Mesendoderm (in vitro differentiated cells): ENCODE data around the gene CDH2.

Source experiments
- DNase-seq: peaks from one replicate; pipeline ENCODE4 v3.0.0; 2013
- H2AK5ac ChIP-seq: 2 replicates; pipeline ENCODE4 v1.6.1; 2013; ENCODE audit warnings: low read length, inconsistent platforms
- H2BK120ac ChIP-seq: 2 replicates; pipeline ENCODE4 v1.6.1; 2013; ENCODE audit warnings: low read depth, mild to moderate bottlenecking, low read length, moderate library complexity, mixed read lengths
- H2BK15ac ChIP-seq: replicated peaks from 2 replicates; pipeline ENCODE4 v1.6.1; 2013; ENCODE audit warnings: low read depth, mild to moderate bottlenecking, moderate library complexity
- H2BK5ac ChIP-seq: 2 replicates; pipeline ENCODE4 v1.6.1; 2013; ENCODE audit warnings: low read length, inconsistent platforms
- H3K18ac ChIP-seq: 2 replicates; pipeline ENCODE4 v1.6.1; 2013; ENCODE audit warnings: mild to moderate bottlenecking, low read length, mixed read lengths
- H3K23ac ChIP-seq: one replicate; pipeline ENCODE4 v1.6.1; 2013; ENCODE audit warnings: low read length
- H3K27ac ChIP-seq: 2 replicates; pipeline ENCODE4 v1.5.1; 2013; ENCODE audit warnings: low read depth, mild to moderate bottlenecking, inconsistent platforms, low read length, moderate library complexity
- H3K27me3 ChIP-seq: 2 replicates; pipeline ENCODE4 v1.6.1; 2013; ENCODE audit warnings: low read length, control low read depth, mild to moderate bottlenecking, inconsistent platforms; ENCODE audit not compliant: insufficient read depth, poor library complexity
- H3K36me3 ChIP-seq: 2 replicates; pipeline ENCODE4 v1.6.1; 2013; ENCODE audit warnings: low read length, inconsistent platforms; ENCODE audit not compliant: control insufficient read depth, insufficient read depth
- H3K4ac ChIP-seq: one replicate; pipeline ENCODE4 v1.6.1; 2013; ENCODE audit warnings: low read depth, mild to moderate bottlenecking, low read length, moderate library complexity
- H3K4me1 ChIP-seq: 2 replicates; pipeline ENCODE4 v1.6.1; 2013; ENCODE audit warnings: low read depth, low read length, inconsistent platforms; ENCODE audit not compliant: control insufficient read depth
- H3K4me2 ChIP-seq: 2 replicates; pipeline ENCODE4 v1.6.1; 2013; ENCODE audit warnings: low read length
- H3K4me3 ChIP-seq: 2 replicates; pipeline ENCODE4 v1.5.1; 2013; ENCODE audit warnings: mild to moderate bottlenecking, low read length
- H3K56ac ChIP-seq: one replicate; pipeline ENCODE4 v1.6.1; 2013; ENCODE audit warnings: low read length
- H3K79me1 ChIP-seq: 2 replicates; pipeline ENCODE4 v1.6.1; 2013; ENCODE audit warnings: low read length, inconsistent platforms
- H3K79me2 ChIP-seq: 2 replicates; pipeline ENCODE4 v1.6.1; 2013; ENCODE audit warnings: mild to moderate bottlenecking, low read length; ENCODE audit not compliant: control insufficient read depth, insufficient read depth
- H3K9ac ChIP-seq: 2 replicates; pipeline ENCODE4 v1.6.1; 2013; ENCODE audit warnings: low read length, inconsistent platforms
- H4K5ac ChIP-seq: one replicate; pipeline ENCODE4 v1.6.1; 2013; ENCODE audit warnings: low read length
- H4K8ac ChIP-seq: one replicate; pipeline ENCODE4 v1.6.1; 2013; ENCODE audit warnings: low read depth, mild to moderate bottlenecking, control low read depth, low read length, moderate library complexity
- WGBS: extraction: QIAGEN DNeasy Blood & Tissue Kit; methylation state at CpG from one replicate; pipeline ENCODE4 v1.1.7; 2013; ENCODE audit warnings: low lambda C conversion rate, missing lambda C conversion rate; ENCODE audit not compliant: insufficient coverage; ENCODE audit errors: extremely low coverage; 5-methylcytosine and 5-hydroxymethylcytosine counted together

The CDH2 gene

GRCh38 chr18:28068207-28068606, 108.7 kb downstream of the CDH2 start:
- no peak overlapping the region for H3K4me3 ChIP-seq
- H2BK120ac ChIP-seq, result no peak overlapping the region
- H3K18ac ChIP-seq, result no peak overlapping the region
- H3K9ac ChIP-seq, result no peak overlapping the region
- no peaks in the 10 kb centered on the region for H3K36me3 ChIP-seq
- H2BK5ac ChIP-seq, result no peak overlapping the region
- no peak overlapping the region for H4K5ac ChIP-seq
- no peak for DNase-seq
- peaks cover 24% of the 10 kb centered on the region for H3K4me1 ChIP-seq
- no peak overlapping the region for H3K23ac ChIP-seq
- H3K79me1 ChIP-seq, result peaks cover 14% of the 10 kb centered on the region
- H3K79me2 ChIP-seq, result peaks cover 20% of the 10 kb centered on the region
- no peak overlapping the region for H3K56ac ChIP-seq
- H3K4me2 ChIP-seq, result no peak overlapping the region
- H3K27me3 ChIP-seq, result no peaks in the 10 kb centered on the region
- H3K4ac ChIP-seq, result no peak overlapping the region
- H2AK5ac ChIP-seq, result no peak overlapping the region
- no peak overlapping the region for H2BK15ac ChIP-seq
- H4K8ac ChIP-seq, result no peak overlapping the region
- WGBS, result no CpG with 5 or more reads among the region's 2 CpGs
- H3K27ac ChIP-seq, result no peak overlapping the region

- no peak overlapping the region for H2BK5ac ChIP-seq
- H2BK120ac ChIP-seq, result peak overlapping the region; percentile 45
- H4K5ac ChIP-seq, result no peak overlapping the region
- H2AK5ac ChIP-seq, result no peak overlapping the region
- H4K8ac ChIP-seq, result no peak overlapping the region
- H3K27ac ChIP-seq, result no peak overlapping the region
- no peak for DNase-seq
- no peak overlapping the region for H3K56ac ChIP-seq
- no peak overlapping the region for H3K4me2 ChIP-seq
- WGBS, result 100% methylated on average over 1 of the region's 1 CpG
- peaks cover 14% of the 10 kb centered on the region for H3K79me1 ChIP-seq
- no peak overlapping the region for H3K9ac ChIP-seq
- peaks cover 24% of the 10 kb centered on the region for H3K4me1 ChIP-seq
- H3K27me3 ChIP-seq, result no peaks in the 10 kb centered on the region
- no peak overlapping the region for H2BK15ac ChIP-seq
- no peaks in the 10 kb centered on the region for H3K36me3 ChIP-seq
- H3K4me3 ChIP-seq, result no peak overlapping the region
- no peak overlapping the region for H3K4ac ChIP-seq
- H3K18ac ChIP-seq, result no peak overlapping the region
- H3K79me2 ChIP-seq, result peaks cover 23% of the 10 kb centered on the region
- H3K23ac ChIP-seq, result no peak overlapping the region
Measured at GRCh38 chr18:28067346-28067745, 109.6 kb downstream of the CDH2 start.

- peak overlapping the region; percentile 53 for H3K18ac ChIP-seq
- H3K27ac ChIP-seq, result peak overlapping the region; percentile 24
- H2BK5ac ChIP-seq, result peak overlapping the region; percentile 22
- no peak overlapping the region for H2AK5ac ChIP-seq
- H3K9ac ChIP-seq, result no peak overlapping the region
- DNase-seq, result no peak
- peaks cover 23% of the 10 kb centered on the region for H3K79me2 ChIP-seq
- no peak overlapping the region for H4K8ac ChIP-seq
- peaks cover 15% of the 10 kb centered on the region for H3K4me1 ChIP-seq
- H3K36me3 ChIP-seq, result no peaks in the 10 kb centered on the region
- H3K56ac ChIP-seq, result peak overlapping the region; percentile 15
- peaks cover 10% of the 10 kb centered on the region for H3K79me1 ChIP-seq
- WGBS, result no CpG with 5 or more reads among the region's 3 CpGs
- H3K4me2 ChIP-seq, result no peak overlapping the region
- no peak overlapping the region for H2BK15ac ChIP-seq
- H4K5ac ChIP-seq, result no peak overlapping the region
- H3K4ac ChIP-seq, result peak overlapping the region; percentile 87
- H3K27me3 ChIP-seq, result no peaks in the 10 kb centered on the region
- no peak overlapping the region for H3K4me3 ChIP-seq
- H2BK120ac ChIP-seq, result peak overlapping the region; percentile 94
- no peak overlapping the region for H3K23ac ChIP-seq
Measured at GRCh38 chr18:28065793-28066186, 111.1 kb downstream of the CDH2 start.

DNA sequence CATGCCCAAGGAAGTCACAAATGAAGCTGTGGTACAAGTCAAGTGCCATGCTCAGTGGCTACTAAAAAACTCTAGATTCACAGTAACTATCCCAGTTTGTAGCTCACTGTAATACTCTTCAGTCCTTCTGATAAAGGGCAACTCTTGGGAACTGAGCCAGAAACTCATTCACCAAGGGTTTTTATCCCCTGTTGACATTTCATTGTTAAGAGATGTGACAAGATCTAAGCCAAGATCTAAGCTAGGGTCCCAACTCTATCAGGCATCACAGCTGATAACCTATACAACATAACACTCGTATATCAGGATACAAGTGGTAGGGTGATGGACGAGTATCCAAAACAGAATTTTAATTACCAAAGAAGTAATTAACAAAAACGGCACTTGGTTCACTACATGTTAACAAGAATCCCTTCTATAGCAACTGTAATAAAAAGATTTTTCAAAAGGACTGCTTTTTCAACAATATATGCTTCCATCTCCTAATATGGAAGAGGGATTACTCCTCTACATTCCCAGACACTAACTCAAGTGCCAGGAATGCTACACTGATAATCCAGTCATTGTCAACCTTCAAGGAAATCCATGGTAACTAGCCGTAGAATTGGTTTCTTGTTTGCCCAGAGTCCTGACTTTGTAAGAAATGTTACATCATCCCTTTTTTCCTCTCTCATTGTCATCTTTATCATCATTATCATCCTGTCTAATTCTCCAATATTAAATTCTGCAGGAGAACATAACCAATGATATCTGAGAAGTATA, 111.7 kb downstream of the CDH2 start:
- DNase-seq, result peak; percentile 98
- Histone ChIP-seq H3K4me3 (no peak overlapping the region), H3K4me1 (peaks cover 10% of the 10 kb centered on the region), H3K18ac (peak overlapping the region; percentile 100), H2BK5ac (peak overlapping the region; percentile 98), H3K27me3 (no peaks in the 10 kb centered on the region), H3K23ac (no peak overlapping the region), H4K5ac (peak overlapping the region; percentile 65), H4K8ac (peak overlapping the region; percentile 66), H3K79me1 (peaks cover 6% of the 10 kb centered on the region), H3K4ac (peak overlapping the region; percentile 84), H3K36me3 (no peaks in the 10 kb centered on the region), H2AK5ac (peak overlapping the region; percentile 88), H2BK120ac (peak overlapping the region; percentile 30), H2BK15ac (no peak overlapping the region), H3K4me2 (no peak overlapping the region), H3K9ac (peak overlapping the region; percentile 55), H3K56ac (peak overlapping the region; percentile 82), H3K27ac (peak overlapping the region; percentile 89), H3K79me2 (peaks cover 20% of the 10 kb centered on the region)
- no CpG with 5 or more reads among the region's 4 CpGs for WGBS

- H3K36me3 ChIP-seq, result no peaks in the 10 kb centered on the region
- H2BK15ac ChIP-seq, result peak overlapping the region; percentile 99
- H4K8ac ChIP-seq, result no peak overlapping the region
- H3K18ac ChIP-seq, result peak overlapping the region; percentile 100
- H3K4me1 ChIP-seq, result peaks cover 7% of the 10 kb centered on the region
- H3K79me2 ChIP-seq, result peaks cover 14% of the 10 kb centered on the region
- DNase-seq, result no peak
- no peak overlapping the region for H3K9ac ChIP-seq
- H3K4me3 ChIP-seq, result no peak overlapping the region
- peak overlapping the region; percentile 98 for H3K4ac ChIP-seq
- H3K23ac ChIP-seq, result no peak overlapping the region
- no CpG with 5 or more reads among the region's 2 CpGs for WGBS
- no peak overlapping the region for H3K4me2 ChIP-seq
- peak overlapping the region; percentile 89 for H3K27ac ChIP-seq
- H2AK5ac ChIP-seq, result no peak overlapping the region
- H3K56ac ChIP-seq, result peak overlapping the region; percentile 56
- H3K79me1 ChIP-seq, result peaks cover 3% of the 10 kb centered on the region
- peak overlapping the region; percentile 78 for H2BK5ac ChIP-seq
- no peaks in the 10 kb centered on the region for H3K27me3 ChIP-seq
- peak overlapping the region; percentile 98 for H2BK120ac ChIP-seq
- H4K5ac ChIP-seq, result no peak overlapping the region
Measured at GRCh38 chr18:28063926-28064325, 113.0 kb downstream of the CDH2 start.
